GM23338 (cell line): ENCODE data around the gene R3HDM4. TPM values are rescaled to one million over a fixed set of nuclear protein-coding genes. Genes with fewer than 3 reads are reported as not detected.

Experiments
- ATAC-seq: fragments of 200-7000 bp; cut with Tn5 transposase; 3 replicates; pipeline ENCODE4 v1.9.1; 2020
- DNase-seq: peaks from one replicate; pipeline ENCODE4 v3.0.0-alpha.2; 2015; ENCODE audit warnings: low spot score
- H2AFZ ChIP-seq: fragments of 200-600 bp; sonication (generic); 2 replicates; pipeline ENCODE4 v1.8.0; 2016; ENCODE audit warnings: antibody characterized with exemption, mild to moderate bottlenecking, moderate library complexity
- H3F3A ChIP-seq: fragments of 200-600 bp; sonication (generic); replicated peaks from 2 replicates; pipeline ENCODE4 v1.8.0; 2017; ENCODE audit warnings: antibody characterized with exemption, mixed run types, low read depth
- H3K27ac ChIP-seq: fragments of 200-600 bp; sonication (generic); 2 replicates; pipeline ENCODE4 v1.6.1; 2016; ENCODE audit warnings: low read depth
- H3K27me3 ChIP-seq: fragments of 200-600 bp; sonication (generic); 2 replicates; pipeline ENCODE4 v1.8.0; 2016; ENCODE audit warnings: mild to moderate bottlenecking, mixed run types, moderate library complexity; ENCODE audit not compliant: insufficient read depth
- H3K36me3 ChIP-seq: fragments of 200-600 bp; sonication (generic); 2 replicates; pipeline ENCODE4 v1.8.0; 2016; ENCODE audit warnings: mild to moderate bottlenecking; ENCODE audit not compliant: insufficient read depth
- H3K4me1 ChIP-seq: fragments of 200-600 bp; sonication (generic); 2 replicates; pipeline ENCODE4 v1.8.0; 2016; ENCODE audit warnings: mild to moderate bottlenecking, moderate library complexity; ENCODE audit not compliant: insufficient read depth
- H3K4me2 ChIP-seq: fragments of 200-600 bp; sonication (generic); 2 replicates; pipeline ENCODE4 v1.7.1; 2017; ENCODE audit warnings: mixed run types
- H3K4me3 ChIP-seq: fragments of 200-600 bp; sonication (generic); 2 replicates; pipeline ENCODE4 v1.6.1; 2016; ENCODE audit warnings: mixed run types
- H3K79me2 ChIP-seq: fragments of 200-600 bp; sonication (generic); replicated peaks from 2 replicates; pipeline ENCODE4 v1.8.0; 2017; ENCODE audit warnings: mild to moderate bottlenecking; ENCODE audit not compliant: insufficient read depth
- H3K9me2 ChIP-seq: fragments of 200-600 bp; sonication (generic); 2 replicates; pipeline ENCODE4 v1.8.0; 2017; ENCODE audit not compliant: insufficient read depth
- H4K20me1 ChIP-seq: fragments of 200-600 bp; sonication (generic); replicated peaks from 2 replicates; pipeline ENCODE4 v1.8.0; 2017; ENCODE audit warnings: mild to moderate bottlenecking; ENCODE audit not compliant: insufficient read depth
- H3K27ac Mint-ChIP-seq: 2 replicates; pipeline ENCODE4 v1.8.0; 2020; ENCODE audit warnings: inconsistent platforms, mild to moderate bottlenecking, moderate library complexity, mixed read lengths
- H3K27me3 Mint-ChIP-seq: 3 replicates; pipeline ENCODE4 v1.8.0; 2022; ENCODE audit warnings: low read depth, mild to moderate bottlenecking, moderate library complexity, mixed read lengths, inconsistent platforms; ENCODE audit not compliant: insufficient read depth, poor library complexity
- H3K36me3 Mint-ChIP-seq: 3 replicates; pipeline ENCODE4 v1.8.0; 2021; ENCODE audit warnings: low read depth, mild to moderate bottlenecking, inconsistent platforms, moderate library complexity, mixed read lengths
- H3K4me1 Mint-ChIP-seq: 3 replicates; pipeline ENCODE4 v1.8.0; 2020; ENCODE audit warnings: mild to moderate bottlenecking, inconsistent platforms, mixed read lengths
- H3K4me3 Mint-ChIP-seq: 3 replicates; pipeline ENCODE4 v1.8.0; 2021; ENCODE audit warnings: moderate library complexity, mild to moderate bottlenecking, inconsistent platforms, mixed read lengths
- H3K9me3 Mint-ChIP-seq: 3 replicates; pipeline ENCODE4 v1.8.0; 2020; ENCODE audit warnings: moderate library complexity, mild to moderate bottlenecking, inconsistent platforms, mixed read lengths
- CREB1 ChIP-seq: fragments of 250-450 bp; sonication (Bioruptor Pico); IDR thresholded peaks from 2 replicates; pipeline ENCODE4 v1.5.0; 2020; ENCODE audit warnings: low read depth, mild to moderate bottlenecking, moderate library complexity
- NANOG ChIP-seq: IDR thresholded peaks from 2 replicates; pipeline ENCODE4 v1.6.1; 2016; ENCODE audit warnings: antibody characterized with exemption, borderline replicate concordance
- STAT1 ChIP-seq: IDR thresholded peaks from one replicate; pipeline ENCODE4 v1.6.1; 2016; ENCODE audit warnings: antibody characterized with exemption; ENCODE audit not compliant: unreplicated experiment
- ZNF114 ChIP-seq: fragments of 250-450 bp; sonication (Bioruptor Pico); IDR thresholded peaks from 2 replicates; pipeline ENCODE4 v1.5.0; 2020; ENCODE audit warnings: mild to moderate bottlenecking, moderate library complexity
- ZNF331 ChIP-seq: fragments of 250-450 bp; sonication (Bioruptor Pico); IDR thresholded peaks from 2 replicates; pipeline ENCODE4 v1.5.0; 2020; ENCODE audit warnings: low read depth, mild to moderate bottlenecking, moderate library complexity
- ZNF462 ChIP-seq: fragments of 250-450 bp; sonication (Bioruptor Pico); IDR thresholded peaks from 2 replicates; pipeline ENCODE4 v1.5.0; 2020; ENCODE audit warnings: mild to moderate bottlenecking, moderate library complexity
- polyA plus RNA-seq: library from polyadenylated mRNA; unstranded; fragments of >200 nt; fragmentation: Nextera tagmentation; extraction: Ambion mirVana; gene quantifications from 2 replicates; pipeline ENCODE4 v1.2.1, GENCODE V29; 2016
- total RNA-seq: library from RNA; depleted of rRNA; stranded (reverse); fragments of >200 nt; shearing (Covaris generic); gene quantifications from 2 replicates; pipeline ENCODE4 v1.2.3, GENCODE V29; 2014
- TF ChIP-seq, protein P1 (sequence below), 2 experiments: fragments of 200-600 bp in 1 of 2; sonication (generic) in 1 of 2; conservative IDR thresholded peaks; 2 replicates each; pipeline versions ENCODE4 v1.5.1 to v1.6.1; 2016 to 2017; ENCODE audit warnings: antibody characterized with exemption in 2 of 2, low read depth in 2 of 2, mild to moderate bottlenecking in 2 of 2, moderate library complexity in 1 of 2
- TF ChIP-seq, protein P2 (sequence below): IDR thresholded peaks from one replicate; pipeline ENCODE4 v1.6.1; 2018; ENCODE audit warnings: antibody characterized with exemption; ENCODE audit not compliant: unreplicated experiment

The R3HDM4 gene
- total and polyA plus RNA-seq, 2 experiments from 2014 or later: 76.5 to 87.1 TPM

DNA sequence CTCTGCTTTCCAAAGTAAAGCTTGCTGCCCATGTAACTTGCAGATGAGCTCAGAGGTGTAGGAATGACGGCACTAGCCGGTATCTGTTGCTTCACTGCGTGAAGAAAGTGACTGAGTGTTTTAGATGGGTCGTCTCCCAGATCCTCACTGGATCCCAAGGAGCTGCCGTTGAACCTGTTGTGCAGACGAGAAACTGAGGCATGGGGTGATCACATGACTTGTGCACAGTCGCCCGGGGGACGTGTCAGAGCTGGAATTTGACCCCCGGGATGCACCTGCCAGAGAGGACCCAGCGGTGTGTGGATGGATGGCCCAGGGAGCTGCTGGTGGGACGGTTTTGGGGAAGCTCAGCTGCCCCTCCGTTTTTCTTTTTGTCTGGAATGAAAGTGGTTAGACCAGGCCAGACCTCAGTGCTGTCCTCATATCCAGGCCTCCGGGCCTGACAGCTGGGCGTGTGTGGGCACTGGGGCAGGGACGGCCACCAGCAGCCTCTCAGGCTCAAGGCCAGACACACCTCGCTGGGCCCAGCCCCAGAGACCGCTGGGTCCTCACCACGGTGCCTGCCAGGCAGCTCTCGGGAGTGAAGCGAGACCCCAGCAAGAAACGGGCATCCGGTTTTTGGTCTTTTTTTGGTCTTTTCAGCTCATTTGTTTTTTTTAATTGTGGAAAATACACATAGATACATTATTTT lies 25.4 kb upstream of the R3HDM4 start:
- peaks cover 4% of the 10 kb centered on the region; the same call in 2 of the 3 replicates for H3K4me1 Mint-ChIP-seq
- Histone ChIP-seq H4K20me1 (peaks cover 11% of the 10 kb centered on the region), H3F3A (0 out of 2 replicates have a peak, but pooled peaks cover 3% of the 10 kb centered on the region), H3K79me2 (peaks cover 82% of the 10 kb centered on the region), H2AFZ (no peak overlapping the region), H3K4me1 (0 out of 2 replicates have a peak, but pooled peaks cover 4% of the 10 kb centered on the region), H3K9me2 (no peaks in the 10 kb centered on the region), H3K4me3 (no peak overlapping the region), H3K36me3 (no peaks in the 10 kb centered on the region), H3K27ac (peak overlapping the region; percentile 59; the same call in 1 of the 2 replicates), H3K27me3 (no peaks in the 10 kb centered on the region), H3K4me2 (no peak overlapping the region)
- H3K4me3 Mint-ChIP-seq: no peak overlapping the region
- ATAC-seq (no peak), DNase-seq (no peak)
- H3K36me3 Mint-ChIP-seq: peaks cover 39% of the 10 kb centered on the region
- H3K27ac Mint-ChIP-seq: peak overlapping the region; percentile 30; the same call in 1 of the 2 replicates
- peaks cover 2% of the 10 kb centered on the region; the same call in 2 of the 3 replicates for H3K9me3 Mint-ChIP-seq
- H3K27me3 Mint-ChIP-seq: peaks cover 14% of the 10 kb centered on the region
- no peak for TF ChIP-seq ZNF331
- no peak for TF ChIP-seq CREB1
- no peak for TF ChIP-seq ZNF114 (CRISPR knock-in tag)
- TF ChIP-seq STAT1: no peak
- TF ChIP-seq, protein P1, sequence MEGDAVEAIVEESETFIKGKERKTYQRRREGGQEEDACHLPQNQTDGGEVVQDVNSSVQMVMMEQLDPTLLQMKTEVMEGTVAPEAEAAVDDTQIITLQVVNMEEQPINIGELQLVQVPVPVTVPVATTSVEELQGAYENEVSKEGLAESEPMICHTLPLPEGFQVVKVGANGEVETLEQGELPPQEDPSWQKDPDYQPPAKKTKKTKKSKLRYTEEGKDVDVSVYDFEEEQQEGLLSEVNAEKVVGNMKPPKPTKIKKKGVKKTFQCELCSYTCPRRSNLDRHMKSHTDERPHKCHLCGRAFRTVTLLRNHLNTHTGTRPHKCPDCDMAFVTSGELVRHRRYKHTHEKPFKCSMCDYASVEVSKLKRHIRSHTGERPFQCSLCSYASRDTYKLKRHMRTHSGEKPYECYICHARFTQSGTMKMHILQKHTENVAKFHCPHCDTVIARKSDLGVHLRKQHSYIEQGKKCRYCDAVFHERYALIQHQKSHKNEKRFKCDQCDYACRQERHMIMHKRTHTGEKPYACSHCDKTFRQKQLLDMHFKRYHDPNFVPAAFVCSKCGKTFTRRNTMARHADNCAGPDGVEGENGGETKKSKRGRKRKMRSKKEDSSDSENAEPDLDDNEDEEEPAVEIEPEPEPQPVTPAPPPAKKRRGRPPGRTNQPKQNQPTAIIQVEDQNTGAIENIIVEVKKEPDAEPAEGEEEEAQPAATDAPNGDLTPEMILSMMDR (conservative IDR thresholded peaks at IDR 0.05; ENCODE audit: low read depth in 2 of 2): no peak
- no peak for TF ChIP-seq ZNF462 (CRISPR knock-in tag)
- TF ChIP-seq, protein P2, sequence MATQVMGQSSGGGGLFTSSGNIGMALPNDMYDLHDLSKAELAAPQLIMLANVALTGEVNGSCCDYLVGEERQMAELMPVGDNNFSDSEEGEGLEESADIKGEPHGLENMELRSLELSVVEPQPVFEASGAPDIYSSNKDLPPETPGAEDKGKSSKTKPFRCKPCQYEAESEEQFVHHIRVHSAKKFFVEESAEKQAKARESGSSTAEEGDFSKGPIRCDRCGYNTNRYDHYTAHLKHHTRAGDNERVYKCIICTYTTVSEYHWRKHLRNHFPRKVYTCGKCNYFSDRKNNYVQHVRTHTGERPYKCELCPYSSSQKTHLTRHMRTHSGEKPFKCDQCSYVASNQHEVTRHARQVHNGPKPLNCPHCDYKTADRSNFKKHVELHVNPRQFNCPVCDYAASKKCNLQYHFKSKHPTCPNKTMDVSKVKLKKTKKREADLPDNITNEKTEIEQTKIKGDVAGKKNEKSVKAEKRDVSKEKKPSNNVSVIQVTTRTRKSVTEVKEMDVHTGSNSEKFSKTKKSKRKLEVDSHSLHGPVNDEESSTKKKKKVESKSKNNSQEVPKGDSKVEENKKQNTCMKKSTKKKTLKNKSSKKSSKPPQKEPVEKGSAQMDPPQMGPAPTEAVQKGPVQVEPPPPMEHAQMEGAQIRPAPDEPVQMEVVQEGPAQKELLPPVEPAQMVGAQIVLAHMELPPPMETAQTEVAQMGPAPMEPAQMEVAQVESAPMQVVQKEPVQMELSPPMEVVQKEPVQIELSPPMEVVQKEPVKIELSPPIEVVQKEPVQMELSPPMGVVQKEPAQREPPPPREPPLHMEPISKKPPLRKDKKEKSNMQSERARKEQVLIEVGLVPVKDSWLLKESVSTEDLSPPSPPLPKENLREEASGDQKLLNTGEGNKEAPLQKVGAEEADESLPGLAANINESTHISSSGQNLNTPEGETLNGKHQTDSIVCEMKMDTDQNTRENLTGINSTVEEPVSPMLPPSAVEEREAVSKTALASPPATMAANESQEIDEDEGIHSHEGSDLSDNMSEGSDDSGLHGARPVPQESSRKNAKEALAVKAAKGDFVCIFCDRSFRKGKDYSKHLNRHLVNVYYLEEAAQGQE: no peak
- no peak for TF ChIP-seq NANOG
